ENCODE data around the gene CCDC190.
A peak's percentile ranks its signal among the peaks of the same experiment; 100 is the strongest.
"Not testable (repeated sequence)": the region's sequence is repeated elsewhere in the genome, so short reads cannot be mapped to it uniquely, and the experiment has no call there.

Gene CCDC190

DNA sequence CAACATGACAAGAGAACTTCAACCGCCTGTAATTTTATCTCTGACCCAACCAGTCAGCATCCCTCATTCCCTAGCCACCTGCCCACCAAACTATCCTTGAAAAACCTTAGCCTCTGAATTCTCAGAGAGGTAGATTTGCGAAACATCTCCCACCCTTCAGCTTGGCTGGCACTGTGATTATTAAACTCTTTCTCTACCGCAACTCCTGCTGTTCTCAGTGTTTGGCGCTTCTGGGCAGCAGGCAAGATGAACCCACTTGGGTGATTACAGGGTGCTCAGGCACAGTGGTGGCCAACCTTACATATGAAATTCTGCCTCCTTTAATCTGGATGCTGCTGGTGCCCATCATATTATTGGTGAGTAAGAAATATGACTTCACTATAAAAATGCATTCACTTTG lies 22.1 kb downstream of the CCDC190 start:
- H3K4me3 ChIP-seq = no peak overlapping the region
- no peaks in the 10 kb centered on the region for H3K27me3 ChIP-seq
- no peak for TF ChIP-seq Cebpa-rat (IDR thresholded peaks at IDR 0.05)
- no peak overlapping the region for H3K4me2 ChIP-seq
- peaks cover 14% of the 10 kb centered on the region for H3K4me1 ChIP-seq
- H3K9me3 ChIP-seq = peaks cover 17% of the 10 kb centered on the region
- H3K36me3 ChIP-seq = no peaks in the 10 kb centered on the region
- no peak overlapping the region for H3K9ac ChIP-seq
- H3K27ac ChIP-seq = no peak overlapping the region
- H4K20me1 ChIP-seq = no peaks in the 10 kb centered on the region

DNA sequence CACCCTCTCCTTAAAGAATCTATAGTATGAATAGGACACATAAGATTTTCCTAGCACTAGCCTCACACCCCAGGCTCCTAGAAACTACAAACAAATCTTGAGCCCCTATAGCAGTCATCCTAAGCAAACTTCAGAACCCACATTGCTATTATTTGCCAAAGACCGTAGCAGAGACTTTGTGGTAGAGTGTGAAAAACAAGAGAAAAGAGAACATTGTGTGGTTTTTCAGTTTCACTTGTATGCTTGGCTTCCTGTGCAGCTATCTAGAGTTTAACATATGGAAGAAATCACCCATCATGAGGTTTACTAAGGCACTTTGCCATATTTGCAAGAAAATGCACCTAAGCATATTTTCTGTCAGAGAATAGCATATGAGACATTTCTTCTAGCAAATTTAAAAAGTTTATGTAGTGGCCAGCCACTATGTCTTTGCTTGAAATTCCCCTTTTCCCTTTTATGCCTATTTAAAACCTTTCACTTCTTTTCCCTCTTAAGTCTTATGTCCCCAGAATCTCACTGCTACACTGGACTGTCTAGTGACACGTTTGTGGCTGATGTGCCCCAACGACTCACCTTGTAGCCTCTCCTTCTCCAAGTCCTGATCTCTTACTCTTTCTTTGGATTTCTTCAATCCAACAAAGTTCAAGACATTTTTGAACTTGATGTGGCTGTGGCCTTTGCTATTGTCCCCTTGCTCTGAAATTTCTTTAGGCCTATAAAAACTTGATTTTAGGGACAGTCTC lies 25.6 kb downstream of the CCDC190 start:
- Histone ChIP-seq H3K4me3 (no peak overlapping the region), H3K4me1 (peaks cover 14% of the 10 kb centered on the region), H3K36me3 (no peaks in the 10 kb centered on the region), H3K9me3 (peaks cover 17% of the 10 kb centered on the region), H3K27me3 (no peaks in the 10 kb centered on the region), H3K27ac (no peak overlapping the region), H3K4me2 (peak overlapping the region; percentile 30; the same call in 1 of the 2 replicates), H4K20me1 (no peaks in the 10 kb centered on the region), H3K9ac (no peak overlapping the region)
- TF ChIP-seq Cebpa-rat (IDR thresholded peaks at IDR 0.05) = no peak

DNA sequence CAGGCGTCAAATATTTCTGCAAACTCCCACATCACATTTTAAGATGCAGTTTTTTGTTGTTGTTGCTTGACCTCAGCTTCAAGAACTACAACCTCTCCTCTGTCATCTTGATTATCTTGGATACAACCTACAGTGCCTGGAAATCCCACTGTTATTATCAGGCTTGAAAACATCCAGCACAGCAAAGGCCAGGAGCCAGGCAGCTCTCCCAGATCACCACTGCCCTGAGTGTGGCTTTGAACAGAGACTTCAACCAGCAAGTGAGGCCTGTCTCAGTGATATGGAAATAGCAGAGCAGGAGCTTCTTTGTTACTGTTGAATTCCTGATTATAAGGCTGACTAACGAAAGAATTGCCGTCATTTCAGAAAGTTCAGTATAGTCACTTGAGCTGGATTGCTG lies 28.5 kb downstream of the CCDC190 start:
- no peaks in the 10 kb centered on the region for H4K20me1 ChIP-seq
- TF ChIP-seq Cebpa-rat (IDR thresholded peaks at IDR 0.05) = no peak
- no peaks in the 10 kb centered on the region for H3K27me3 ChIP-seq

DNA sequence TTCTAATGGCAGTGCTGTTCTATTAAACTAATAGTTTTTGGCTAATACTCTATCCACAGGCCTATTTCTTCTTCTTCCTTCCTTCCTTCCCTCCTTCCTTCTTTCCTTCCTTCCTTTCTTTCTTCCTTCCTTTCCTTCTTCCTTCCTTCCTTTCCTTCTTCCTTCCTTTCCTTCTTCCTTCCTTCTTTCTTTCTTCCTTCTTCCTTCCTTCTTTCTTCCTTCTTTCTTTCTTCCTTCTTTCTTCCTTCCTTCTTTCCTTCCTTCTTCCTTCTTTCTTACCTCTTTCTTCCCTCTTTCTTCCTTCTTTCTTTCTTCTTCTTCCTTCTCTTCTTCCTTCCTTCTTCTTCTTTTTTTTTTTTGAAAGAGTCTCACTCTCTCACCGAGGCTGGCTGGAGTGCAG lies 31.7 kb downstream of the CCDC190 start:
- Histone ChIP-seq H3K4me1 (no peaks in the 10 kb centered on the region), H3K27me3 (no peaks in the 10 kb centered on the region), H3K36me3 (no peaks in the 10 kb centered on the region), H3K9ac (no peak overlapping the region), H3K4me3 (no peak overlapping the region), H3K27ac (no peak overlapping the region), H4K20me1 (no peaks in the 10 kb centered on the region), H3K9me3 (no peaks in the 10 kb centered on the region), H3K4me2 (no peak overlapping the region)
- no peak for TF ChIP-seq Cebpa-rat (IDR thresholded peaks at IDR 0.05)

More for the DNA sequence above, 28.5 kb downstream of the CCDC190 start:
- Histone ChIP-seq H3K4me1 (peaks cover 14% of the 10 kb centered on the region), H3K4me2 (no peak overlapping the region), H3K4me3 (no peak overlapping the region), H3K27ac (no peak overlapping the region), H3K9ac (no peak overlapping the region), H3K36me3 (no peaks in the 10 kb centered on the region), H3K9me3 (no peaks in the 10 kb centered on the region)

DNA sequence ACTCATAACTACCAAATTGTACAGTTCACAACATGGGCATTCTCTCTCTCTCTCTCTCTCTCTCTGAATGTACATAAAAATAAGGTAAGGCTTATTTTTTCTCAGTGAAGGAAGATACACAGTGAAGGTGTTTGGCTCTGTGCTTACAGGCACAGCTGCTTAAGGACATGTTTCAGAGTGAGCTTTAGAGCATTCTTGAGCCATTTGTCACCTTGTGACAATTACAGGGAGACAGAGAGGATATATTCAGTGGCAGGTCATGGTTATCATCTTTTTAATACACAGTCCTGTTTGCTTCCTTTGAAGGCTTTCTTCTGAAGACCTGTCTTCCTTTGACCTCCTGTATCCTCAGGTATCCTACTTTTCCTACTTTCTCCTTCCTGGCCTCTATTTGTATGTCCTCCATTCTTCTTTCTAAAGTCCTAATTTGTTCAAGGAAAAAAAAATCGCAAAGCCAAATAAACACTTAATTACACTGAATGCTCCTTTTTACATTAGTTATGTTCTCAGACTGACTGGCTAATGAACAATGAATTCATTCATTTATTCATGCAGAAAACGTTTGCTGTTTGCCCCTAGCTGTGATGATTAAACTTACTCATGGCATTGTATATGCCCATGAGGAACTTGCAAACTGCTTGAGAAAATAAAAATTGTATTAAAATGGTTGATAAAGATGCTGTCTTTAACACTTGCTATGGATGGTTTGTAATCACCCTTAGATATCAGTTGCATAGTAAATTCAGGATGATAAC lies 37.0 kb downstream of the CCDC190 start:
- no peaks in the 10 kb centered on the region for H3K4me1 ChIP-seq
- no peak overlapping the region for H3K9ac ChIP-seq
- no peaks in the 10 kb centered on the region for H3K36me3 ChIP-seq
- no peak overlapping the region for H3K4me2 ChIP-seq
- H3K9me3 ChIP-seq = no peaks in the 10 kb centered on the region
- H3K4me3 ChIP-seq = no peak overlapping the region
- no peaks in the 10 kb centered on the region for H4K20me1 ChIP-seq
- no peak for TF ChIP-seq Cebpa-rat (IDR thresholded peaks at IDR 0.05)
- H3K27me3 ChIP-seq = no peaks in the 10 kb centered on the region
- H3K27ac ChIP-seq = no peak overlapping the region

DNA sequence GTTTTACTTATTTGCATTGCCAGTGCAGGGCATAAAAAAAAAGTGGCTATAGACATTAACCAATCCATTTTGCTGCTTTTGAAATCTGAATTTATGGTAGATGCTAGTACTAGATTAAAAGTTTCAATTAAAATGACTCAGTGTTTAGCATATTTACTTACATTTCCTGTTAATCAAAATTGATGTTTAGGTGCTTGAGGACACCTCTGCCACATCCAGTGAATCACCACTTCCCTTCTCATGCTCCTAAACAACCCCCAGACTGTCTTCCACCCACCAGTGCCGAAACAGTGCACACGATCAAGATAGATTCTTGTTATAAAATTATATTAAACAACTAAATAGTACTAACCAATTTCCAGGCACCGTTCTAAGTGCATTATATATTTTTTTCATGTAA lies 37.7 kb downstream of the CCDC190 start:
- no peak overlapping the region for H3K4me3 ChIP-seq
- H3K27ac ChIP-seq = no peak overlapping the region
- H3K9ac ChIP-seq = no peak overlapping the region
- no peaks in the 10 kb centered on the region for H3K27me3 ChIP-seq
- no peaks in the 10 kb centered on the region for H3K4me1 ChIP-seq
- TF ChIP-seq Cebpa-rat (IDR thresholded peaks at IDR 0.05) = no peak
- H4K20me1 ChIP-seq = no peaks in the 10 kb centered on the region
- no peaks in the 10 kb centered on the region for H3K9me3 ChIP-seq
- H3K4me2 ChIP-seq = no peak overlapping the region
- no peaks in the 10 kb centered on the region for H3K36me3 ChIP-seq

DNA sequence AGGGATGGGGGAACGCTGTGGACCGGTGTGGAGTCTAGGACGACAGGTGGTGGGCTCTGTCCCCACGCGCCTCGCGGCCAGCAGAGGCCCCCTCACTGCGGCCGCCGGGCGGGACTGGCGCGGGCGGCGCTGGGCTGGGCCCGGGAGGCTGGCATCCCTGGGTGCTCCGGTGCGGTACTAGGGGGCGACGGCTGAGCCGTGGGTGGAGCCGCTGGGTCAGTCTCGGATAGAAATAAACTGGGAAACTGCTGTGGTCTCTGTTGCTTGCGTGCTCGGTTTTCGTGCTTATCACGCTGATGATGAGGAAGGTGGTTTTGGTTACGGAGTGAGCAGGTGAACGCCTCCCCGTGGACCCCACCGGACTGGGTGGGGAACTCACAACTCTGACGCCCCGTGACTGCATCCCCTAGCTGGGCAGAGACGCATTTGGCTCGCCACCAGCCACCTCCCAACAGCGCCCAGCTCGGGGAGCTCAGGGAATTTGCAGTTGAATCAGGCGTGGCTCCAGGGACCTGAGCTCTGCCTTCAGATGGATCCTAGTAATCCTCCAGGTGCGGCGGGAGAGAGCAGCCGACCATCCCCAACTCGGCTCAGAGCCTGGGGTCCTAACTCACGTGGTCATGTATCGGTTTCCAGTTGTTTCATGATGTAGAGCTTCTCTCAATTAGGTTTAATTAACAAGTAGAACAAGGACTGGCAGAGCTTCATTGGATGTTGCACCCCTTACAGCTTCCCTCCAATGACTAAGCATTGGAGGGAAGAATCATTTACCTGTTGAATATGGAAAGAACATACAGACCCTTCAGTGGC lies 38.4 kb downstream of the CCDC190 start:
- H4K20me1 ChIP-seq = no peaks in the 10 kb centered on the region
- no peak overlapping the region for H3K4me3 ChIP-seq
- no peak overlapping the region for H3K9ac ChIP-seq
- no peak overlapping the region for H3K4me2 ChIP-seq
- H3K9me3 ChIP-seq = no peaks in the 10 kb centered on the region
- no peak for TF ChIP-seq Cebpa-rat (IDR thresholded peaks at IDR 0.05)
- H3K27ac ChIP-seq = no peak overlapping the region
- H3K27me3 ChIP-seq = no peaks in the 10 kb centered on the region
- H3K36me3 ChIP-seq = no peaks in the 10 kb centered on the region
- H3K4me1 ChIP-seq = no peaks in the 10 kb centered on the region

DNA sequence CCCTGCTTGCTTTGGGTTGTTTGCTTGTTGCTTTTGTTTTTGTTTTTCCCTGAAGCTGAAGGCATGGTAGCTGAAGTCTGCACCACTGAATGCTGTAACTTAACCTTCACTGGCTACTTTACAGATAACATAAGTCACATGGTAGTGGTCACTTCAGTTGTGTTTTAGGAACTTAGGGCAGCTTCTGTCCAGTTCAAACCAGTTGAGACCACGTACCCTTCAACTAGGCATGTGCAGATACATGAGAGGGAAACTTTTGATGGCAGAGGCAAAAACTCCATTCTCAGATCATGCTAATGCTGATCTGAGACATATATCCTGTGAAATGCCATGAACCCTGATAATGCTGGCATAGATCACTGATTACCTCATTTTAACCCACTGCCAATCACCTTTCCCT lies 42.3 kb downstream of the CCDC190 start:
- not testable (repeated sequence) for H3K4me2 ChIP-seq, H3K27me3 ChIP-seq, H3K36me3 ChIP-seq, H3K4me3 ChIP-seq, H3K9ac ChIP-seq, H3K27ac ChIP-seq, H4K20me1 ChIP-seq, H3K4me1 ChIP-seq, H3K9me3 ChIP-seq

DNA sequence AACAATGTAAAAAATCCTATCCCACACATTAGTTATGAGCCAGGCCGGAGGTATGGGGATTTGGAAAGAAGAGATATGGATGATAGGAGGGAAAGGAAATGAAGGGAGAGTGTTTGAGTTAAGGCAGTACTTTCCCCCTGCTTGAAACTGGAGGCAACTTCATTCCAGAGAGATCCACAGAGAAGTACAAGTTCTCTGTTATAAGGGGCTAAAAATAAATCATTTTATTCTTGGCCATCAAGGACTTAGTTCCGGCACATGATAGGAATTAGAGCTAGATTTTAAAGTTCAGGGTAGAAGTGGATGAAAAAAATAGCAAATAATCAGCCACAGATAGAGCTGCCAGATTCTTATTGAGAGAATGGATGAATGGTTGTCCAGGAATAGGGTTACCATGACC lies 42.8 kb downstream of the CCDC190 start:
- not testable (repeated sequence) for H3K27me3 ChIP-seq, H3K4me3 ChIP-seq, H3K9ac ChIP-seq, H3K36me3 ChIP-seq, H3K4me1 ChIP-seq, H4K20me1 ChIP-seq, H3K27ac ChIP-seq, H3K4me2 ChIP-seq, H3K9me3 ChIP-seq

DNA sequence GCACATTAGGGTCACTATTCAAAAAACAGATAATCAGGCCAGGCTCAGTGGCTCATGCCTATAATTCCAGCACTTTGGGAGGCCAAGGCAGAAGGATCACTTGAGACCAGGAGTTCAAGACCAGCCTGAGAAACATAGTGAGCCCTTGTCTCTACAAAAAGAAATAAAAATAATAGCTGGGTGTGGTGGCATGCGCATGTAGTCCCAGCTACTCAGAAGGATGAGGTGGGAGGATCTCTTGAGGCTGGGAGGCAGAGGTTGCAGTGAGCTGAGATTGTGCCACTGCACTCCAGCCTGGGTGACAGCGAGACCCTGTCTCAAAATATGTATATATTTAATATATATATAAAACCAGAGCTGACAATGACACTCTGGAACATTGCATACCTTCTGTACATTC lies 48.6 kb downstream of the CCDC190 start:
- not testable (repeated sequence) for H3K27me3 ChIP-seq, H3K4me2 ChIP-seq, H3K27ac ChIP-seq, H3K9ac ChIP-seq, H4K20me1 ChIP-seq, H3K9me3 ChIP-seq, H3K4me1 ChIP-seq, H3K4me3 ChIP-seq
- H3K36me3 ChIP-seq = peaks cover 12% of the 10 kb centered on the region; the same call in 1 of the 2 replicates

DNA sequence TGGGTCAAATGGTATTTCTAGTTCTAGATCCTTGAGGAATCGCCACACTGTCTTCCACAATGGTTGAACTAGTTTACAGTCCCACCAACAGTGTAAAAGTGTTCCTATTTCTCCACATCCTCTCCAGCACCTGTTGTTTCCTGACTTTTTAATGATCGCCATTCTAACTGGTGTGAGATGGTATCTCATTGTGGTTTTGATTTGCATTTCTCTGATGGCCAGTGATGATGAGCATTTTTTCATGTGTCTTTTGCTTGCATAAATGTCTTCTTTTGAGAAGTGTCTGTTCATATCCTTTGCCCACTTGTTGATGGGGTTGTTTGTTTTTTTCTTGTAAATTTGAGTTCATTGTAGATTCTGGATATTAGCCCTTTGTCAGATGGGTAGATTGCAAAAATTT lies 53.5 kb downstream of the CCDC190 start:
- not testable (repeated sequence) for H3K4me3 ChIP-seq, H4K20me1 ChIP-seq, H3K27ac ChIP-seq, H3K4me1 ChIP-seq, H3K9me3 ChIP-seq, H3K27me3 ChIP-seq, H3K9ac ChIP-seq, H3K4me2 ChIP-seq
- peaks cover 39% of the 10 kb centered on the region for H3K36me3 ChIP-seq

Measured in BLaER1 (cell line).